NT2/D1 (cell line): Measurements from ENCODE around the gene TPSB2.

Source experiments
- DNase-seq: peaks from one replicate; pipeline ENCODE4 v3.0.0-alpha.2; 2011; ENCODE audit warnings: low read depth, low spot score
- H3K27me3 ChIP-seq: 2 replicates; pipeline ENCODE4 v1.6.0; 2011; ENCODE audit warnings: mild to moderate bottlenecking; ENCODE audit not compliant: insufficient read length, insufficient read depth
- H3K36me3 ChIP-seq: 2 replicates; pipeline ENCODE4 v1.6.1; 2011; ENCODE audit warnings: mild to moderate bottlenecking, low read length, mixed read lengths; ENCODE audit not compliant: insufficient read depth, insufficient read length
- H3K4me1 ChIP-seq: 2 replicates; pipeline ENCODE4 v1.5.1; 2011; ENCODE audit not compliant: insufficient read depth, insufficient read length
- H3K4me3 ChIP-seq: 2 replicates; pipeline ENCODE4 v1.5.1; 2011; ENCODE audit warnings: low read depth; ENCODE audit not compliant: insufficient read length
- H3K9ac ChIP-seq: 2 replicates; pipeline ENCODE4 v1.6.0; 2011; ENCODE audit warnings: low read depth; ENCODE audit not compliant: insufficient read length
- H3K9me3 ChIP-seq: 2 replicates; pipeline ENCODE4 v1.5.1; 2011; ENCODE audit warnings: mild to moderate bottlenecking, low read length; ENCODE audit not compliant: insufficient read depth
- SUZ12 ChIP-seq: IDR thresholded peaks from 2 replicates; pipeline ENCODE4 v1.6.1; 2011; ENCODE audit not compliant: insufficient read length, insufficient read depth; ENCODE audit errors: extremely low read depth
- YY1 ChIP-seq: IDR thresholded peaks from 2 replicates; pipeline ENCODE4 v1.6.1; 2011; ENCODE audit not compliant: insufficient read length, insufficient read depth
- ZNF274 ChIP-seq: IDR thresholded peaks from 2 replicates; pipeline ENCODE4 v1.6.1; 2011; ENCODE audit warnings: mild to moderate bottlenecking, low read depth, low read length

TPSB2 gene

GRCh38 chr16:1265090-1265630, 35.2 kb upstream of the TPSB2 start:
- TF ChIP-seq ZNF274 (no peak), SUZ12 (no peak), YY1 (no peak)
- Histone ChIP-seq H3K9ac (no peak overlapping the region), H3K9me3 (no peaks in the 10 kb centered on the region; the same call in 1 of the 2 replicates), H3K27me3 (peaks cover 34% of the 10 kb centered on the region), H3K36me3 (no peaks in the 10 kb centered on the region), H3K4me3 (no peak overlapping the region), H3K4me1 (no peaks in the 10 kb centered on the region)
- no peak for DNase-seq

GRCh38 chr16:1264345-1265089, 34.5 kb upstream of the TPSB2 start:
- Histone ChIP-seq H3K9ac (no peak overlapping the region), H3K4me3 (no peak overlapping the region), H3K4me1 (no peaks in the 10 kb centered on the region), H3K27me3 (peaks cover 40% of the 10 kb centered on the region), H3K9me3 (no peaks in the 10 kb centered on the region; the same call in 1 of the 2 replicates), H3K36me3 (no peaks in the 10 kb centered on the region)
- DNase-seq: no peak
- TF ChIP-seq ZNF274: no peak
- no peak for TF ChIP-seq SUZ12
- no peak for TF ChIP-seq YY1

GRCh38 chr16:1263591-1264344, 33.8 kb upstream of the TPSB2 start:
- H3K36me3 ChIP-seq: no peaks in the 10 kb centered on the region
- H3K27me3 ChIP-seq: peaks cover 48% of the 10 kb centered on the region

GRCh38 chr16:1262846-1263221, 32.9 kb upstream of the TPSB2 start:
- H3K27me3 ChIP-seq: peaks cover 48% of the 10 kb centered on the region
- no peaks in the 10 kb centered on the region; the same call in 1 of the 2 replicates for H3K9me3 ChIP-seq
- H3K4me3 ChIP-seq: no peak overlapping the region
- no peaks in the 10 kb centered on the region for H3K36me3 ChIP-seq
- no peaks in the 10 kb centered on the region for H3K4me1 ChIP-seq
- DNase-seq: no peak
- H3K9ac ChIP-seq: no peak overlapping the region
- TF ChIP-seq SUZ12: no peak
- no peak for TF ChIP-seq YY1
- TF ChIP-seq ZNF274: no peak

More at GRCh38 chr16:1263591-1264344, 33.8 kb upstream of the TPSB2 start:
- Histone ChIP-seq H3K9ac (peak overlapping the region; percentile 1), H3K9me3 (no peaks in the 10 kb centered on the region; the same call in 1 of the 2 replicates), H3K4me1 (no peaks in the 10 kb centered on the region), H3K4me3 (no peak overlapping the region)
- DNase-seq: no peak
- TF ChIP-seq YY1 (no peak), SUZ12 (no peak), ZNF274 (no peak)

- no peaks in the 10 kb centered on the region; the same call in 1 of the 2 replicates for H3K9me3 ChIP-seq
- no peak overlapping the region for H3K4me3 ChIP-seq
- H3K27me3 ChIP-seq: peaks cover 53% of the 10 kb centered on the region
- no peaks in the 10 kb centered on the region for H3K4me1 ChIP-seq
- no peak overlapping the region for H3K9ac ChIP-seq
- TF ChIP-seq ZNF274 (no peak), YY1 (no peak), SUZ12 (no peak)
- no peak for DNase-seq
- no peaks in the 10 kb centered on the region for H3K36me3 ChIP-seq
These were observed 32.3 kb upstream of the TPSB2 start for GRCh38 chr16:1262210-1262845.

GRCh38 chr16:1261131-1261892, 31.3 kb upstream of the TPSB2 start:
- Histone ChIP-seq H3K4me3 (peak overlapping the region; percentile 4), H3K9ac (peak overlapping the region; percentile 44), H3K4me1 (no peaks in the 10 kb centered on the region), H3K27me3 (peaks cover 56% of the 10 kb centered on the region), H3K9me3 (no peaks in the 10 kb centered on the region), H3K36me3 (no peaks in the 10 kb centered on the region)
- no peak for TF ChIP-seq ZNF274
- TF ChIP-seq SUZ12: no peak
- no peak for TF ChIP-seq YY1
- no peak for DNase-seq
